Neural progenitor cell (in vitro differentiated cells): ENCODE results near the gene KIF3B. TPM values are rescaled to one million over a fixed set of nuclear protein-coding genes. Genes with fewer than 3 reads are reported as not detected.
"Not testable (repeated sequence)": the region's sequence is repeated elsewhere in the genome, so short reads cannot be mapped to it uniquely, and the experiment has no call there.

Source experiments
- DNase-seq: peaks from one replicate; pipeline ENCODE4 v3.0.0-alpha.2; 2016; ENCODE audit warnings: low spot score
- H2AFZ ChIP-seq: fragments of 200-600 bp; sonication (generic); replicated peaks from 2 replicates; pipeline ENCODE4 v1.6.1; 2016; ENCODE audit warnings: antibody characterized with exemption
- H3F3A ChIP-seq: fragments of 200-600 bp; sonication (generic); 2 replicates; pipeline ENCODE4 v1.6.1; 2016; ENCODE audit warnings: antibody characterized with exemption, low read depth
- H3K27ac ChIP-seq: fragments of 200-600 bp; sonication (generic); 2 replicates; pipeline ENCODE4 v1.5.1; 2016; ENCODE audit warnings: mild to moderate bottlenecking
- H3K27me3 ChIP-seq: fragments of 200-600 bp; sonication (generic); 2 replicates; pipeline ENCODE4 v1.6.1; 2016; ENCODE audit warnings: mild to moderate bottlenecking, moderate library complexity
- H3K36me3 ChIP-seq: fragments of 200-600 bp; sonication (generic); 2 replicates; pipeline ENCODE4 v1.5.1; 2016
- H3K4me1 ChIP-seq: fragments of 200-600 bp; sonication (generic); 2 replicates; pipeline ENCODE4 v1.6.1; 2016; ENCODE audit warnings: mixed run types
- H3K4me2 ChIP-seq: fragments of 200-600 bp; sonication (generic); 2 replicates; pipeline ENCODE4 v1.6.1; 2016
- H3K4me3 ChIP-seq: fragments of 200-600 bp; sonication (generic); 2 replicates; pipeline ENCODE4 v1.5.1; 2016
- H3K79me2 ChIP-seq: fragments of 200-600 bp; sonication (generic); 2 replicates; pipeline ENCODE4 v1.6.1; 2016; ENCODE audit warnings: low read depth
- H3K9ac ChIP-seq: fragments of 200-600 bp; sonication (generic); 2 replicates; pipeline ENCODE4 v1.6.1; 2016
- H3K9me3 ChIP-seq: fragments of 200-600 bp; sonication (generic); 2 replicates; pipeline ENCODE4 v1.5.1; 2016; ENCODE audit warnings: low read depth
- H4K20me1 ChIP-seq: fragments of 200-600 bp; sonication (generic); 2 replicates; pipeline ENCODE4 v1.6.1; 2016; ENCODE audit warnings: low read depth
- H3K27ac Mint-ChIP-seq: 3 replicates; pipeline ENCODE4 v1.8.0; 2021; ENCODE audit warnings: mixed read lengths
- H3K27me3 Mint-ChIP-seq: 2 replicates; pipeline ENCODE4 v1.8.0; 2022; ENCODE audit warnings: low read depth, mild to moderate bottlenecking, inconsistent platforms, moderate library complexity, mixed read lengths; ENCODE audit not compliant: insufficient read depth
- H3K36me3 Mint-ChIP-seq: 3 replicates; pipeline ENCODE4 v1.8.0; 2021; ENCODE audit warnings: mixed read lengths
- H3K4me1 Mint-ChIP-seq: 3 replicates; pipeline ENCODE4 v1.8.0; 2021; ENCODE audit warnings: mixed read lengths
- H3K4me3 Mint-ChIP-seq: 3 replicates; pipeline ENCODE4 v1.8.0; 2021; ENCODE audit warnings: mild to moderate bottlenecking, moderate library complexity, mixed read lengths
- H3K9me3 Mint-ChIP-seq: 3 replicates; pipeline ENCODE4 v1.8.0; 2020; ENCODE audit warnings: mixed read lengths
- EZH2 ChIP-seq: fragments of 200-600 bp; sonication (generic); IDR thresholded peaks from 2 replicates; pipeline ENCODE4 v1.6.1; 2017; ENCODE audit warnings: antibody characterized with exemption, mild to moderate bottlenecking, moderate library complexity
- EZH2phosphoT487 ChIP-seq: fragments of 200-600 bp; sonication (generic); IDR thresholded peaks from 2 replicates; pipeline ENCODE4 v1.6.1; 2017; ENCODE audit warnings: antibody characterized with exemption
- total RNA-seq: library from RNA; depleted of rRNA; stranded (reverse); fragments of >200 nt; gene quantifications from 2 replicates; pipeline ENCODE4 v1.2.3, GENCODE V29; 2015; ENCODE audit warnings: low replicate concordance
- TF ChIP-seq, protein P1 (sequence below): fragments of 200-600 bp; sonication (generic); IDR thresholded peaks from 2 replicates; pipeline ENCODE4 v1.5.1; 2017; ENCODE audit warnings: antibody characterized with exemption, mild to moderate bottlenecking

KIF3B gene
- total RNA-seq, 1 donor from 2014 or later: 16.8 TPM

DNA sequence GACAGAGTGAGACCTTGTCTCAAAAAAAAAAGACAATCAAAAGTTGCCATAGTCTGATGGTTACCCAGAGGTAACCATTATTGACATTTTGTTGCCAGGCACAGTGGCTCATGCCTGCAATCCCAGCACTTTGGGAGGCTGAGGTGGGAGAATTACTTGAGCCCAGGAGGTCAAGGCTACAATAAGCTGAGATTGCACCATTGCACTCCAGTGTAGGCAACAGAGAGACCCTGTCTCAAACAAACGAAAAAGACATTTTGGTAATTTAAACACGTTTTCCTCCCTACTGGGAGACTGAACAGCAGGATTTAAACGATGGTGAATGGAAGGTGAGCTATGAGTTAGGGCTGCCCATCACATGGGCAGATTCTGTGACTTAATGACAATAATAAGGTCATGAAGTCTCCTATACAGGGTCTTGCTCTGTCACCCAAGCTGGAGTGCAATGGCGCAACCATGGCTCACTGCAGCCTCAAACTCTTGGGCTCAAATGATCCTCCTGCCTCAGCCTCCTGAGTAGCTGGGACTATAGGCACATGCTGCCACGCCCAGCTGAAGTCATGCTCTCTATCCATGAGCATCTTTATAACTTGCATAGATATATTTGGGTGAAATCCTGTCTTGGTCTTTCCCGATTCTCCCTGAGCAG lies 76.5 kb downstream of the KIF3B start:
- H2AFZ ChIP-seq: no peak overlapping the region
- peaks cover 1% of the 10 kb centered on the region for H4K20me1 ChIP-seq
- no peak overlapping the region for H3K4me2 ChIP-seq
- H3K4me3 ChIP-seq: no peak overlapping the region
- peaks cover 5% of the 10 kb centered on the region for H3K27me3 ChIP-seq
- no peaks in the 10 kb centered on the region for H3K9me3 ChIP-seq
- peaks cover 4% of the 10 kb centered on the region for H3K79me2 ChIP-seq
- no peaks in the 10 kb centered on the region for H3K4me1 ChIP-seq
- no peaks in the 10 kb centered on the region for H3K27me3 Mint-ChIP-seq
- H3K27ac Mint-ChIP-seq: no peak overlapping the region
- H3K36me3 ChIP-seq: no peaks in the 10 kb centered on the region
- peaks cover 4% of the 10 kb centered on the region for H3F3A ChIP-seq
- no peak overlapping the region for H3K9ac ChIP-seq
- peaks cover 10% of the 10 kb centered on the region for H3K4me1 Mint-ChIP-seq
- TF ChIP-seq, protein P1, sequence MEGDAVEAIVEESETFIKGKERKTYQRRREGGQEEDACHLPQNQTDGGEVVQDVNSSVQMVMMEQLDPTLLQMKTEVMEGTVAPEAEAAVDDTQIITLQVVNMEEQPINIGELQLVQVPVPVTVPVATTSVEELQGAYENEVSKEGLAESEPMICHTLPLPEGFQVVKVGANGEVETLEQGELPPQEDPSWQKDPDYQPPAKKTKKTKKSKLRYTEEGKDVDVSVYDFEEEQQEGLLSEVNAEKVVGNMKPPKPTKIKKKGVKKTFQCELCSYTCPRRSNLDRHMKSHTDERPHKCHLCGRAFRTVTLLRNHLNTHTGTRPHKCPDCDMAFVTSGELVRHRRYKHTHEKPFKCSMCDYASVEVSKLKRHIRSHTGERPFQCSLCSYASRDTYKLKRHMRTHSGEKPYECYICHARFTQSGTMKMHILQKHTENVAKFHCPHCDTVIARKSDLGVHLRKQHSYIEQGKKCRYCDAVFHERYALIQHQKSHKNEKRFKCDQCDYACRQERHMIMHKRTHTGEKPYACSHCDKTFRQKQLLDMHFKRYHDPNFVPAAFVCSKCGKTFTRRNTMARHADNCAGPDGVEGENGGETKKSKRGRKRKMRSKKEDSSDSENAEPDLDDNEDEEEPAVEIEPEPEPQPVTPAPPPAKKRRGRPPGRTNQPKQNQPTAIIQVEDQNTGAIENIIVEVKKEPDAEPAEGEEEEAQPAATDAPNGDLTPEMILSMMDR: no peak
- TF ChIP-seq EZH2phosphoT487 (no peak), EZH2 (no peak)
- H3K27ac ChIP-seq: no peak overlapping the region
- H3K4me3 Mint-ChIP-seq: peak overlapping the region; percentile 28
- H3K9me3 Mint-ChIP-seq: no peaks in the 10 kb centered on the region
- no peaks in the 10 kb centered on the region for H3K36me3 Mint-ChIP-seq
- no peak for DNase-seq

DNA sequence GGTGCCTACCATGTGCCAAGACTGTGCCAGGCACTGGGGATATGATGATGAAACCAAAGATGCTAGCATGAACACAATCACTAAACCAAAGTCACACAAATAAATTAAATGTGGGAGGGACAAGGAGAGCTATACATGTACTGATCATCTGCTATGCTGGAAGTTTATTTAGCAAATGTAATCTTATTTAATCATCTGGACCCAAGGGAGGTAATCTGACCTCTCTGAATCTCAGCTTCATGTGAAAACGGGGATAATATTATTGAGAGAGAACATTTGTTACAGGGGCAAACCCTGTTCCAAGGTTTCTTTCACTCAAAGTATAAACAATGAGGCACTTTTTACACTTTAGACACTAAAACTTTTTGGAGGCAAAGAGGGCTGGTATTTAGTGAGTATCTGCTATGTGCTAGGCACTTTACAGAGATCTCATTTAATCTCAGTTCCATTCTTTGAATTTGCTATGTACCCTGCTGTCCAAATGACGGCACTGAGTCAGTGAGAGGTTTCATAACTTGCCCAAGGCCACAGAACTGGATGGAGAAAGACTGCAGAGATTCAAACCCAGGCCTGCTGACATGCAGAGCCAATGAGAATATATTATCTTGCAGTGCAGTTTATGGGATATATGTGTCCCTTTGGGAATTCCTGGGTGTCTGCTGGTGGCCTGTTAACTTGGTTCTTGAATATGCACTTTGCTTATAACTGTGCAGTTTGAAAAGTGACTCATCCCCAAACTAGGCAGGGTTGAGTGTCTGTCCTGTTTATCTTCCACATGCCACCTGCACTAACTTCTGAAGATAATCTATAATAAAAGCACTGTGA lies 77.4 kb downstream of the KIF3B start:
- Histone ChIP-seq H3K79me2 (peaks cover 12% of the 10 kb centered on the region), H2AFZ (no peak overlapping the region), H3K9ac (no peak overlapping the region), H3K27ac (no peak overlapping the region), H3K9me3 (no peaks in the 10 kb centered on the region), H3K4me3 (no peak overlapping the region), H3K4me1 (peaks cover 2% of the 10 kb centered on the region), H3K36me3 (no peaks in the 10 kb centered on the region), H3F3A (peaks cover 12% of the 10 kb centered on the region), H3K4me2 (no peak overlapping the region), H4K20me1 (peaks cover 9% of the 10 kb centered on the region), H3K27me3 (peaks cover 5% of the 10 kb centered on the region)
- Mint-ChIP-seq H3K4me3 (peak overlapping the region; percentile 28), H3K4me1 (peaks cover 15% of the 10 kb centered on the region), H3K9me3 (no peaks in the 10 kb centered on the region), H3K27ac (no peak overlapping the region), H3K36me3 (peaks cover 3% of the 10 kb centered on the region), H3K27me3 (peaks cover 3% of the 10 kb centered on the region)
- TF ChIP-seq EZH2: no peak
- TF ChIP-seq, protein P1: no peak
- TF ChIP-seq EZH2phosphoT487: no peak
- DNase-seq: no peak

DNA sequence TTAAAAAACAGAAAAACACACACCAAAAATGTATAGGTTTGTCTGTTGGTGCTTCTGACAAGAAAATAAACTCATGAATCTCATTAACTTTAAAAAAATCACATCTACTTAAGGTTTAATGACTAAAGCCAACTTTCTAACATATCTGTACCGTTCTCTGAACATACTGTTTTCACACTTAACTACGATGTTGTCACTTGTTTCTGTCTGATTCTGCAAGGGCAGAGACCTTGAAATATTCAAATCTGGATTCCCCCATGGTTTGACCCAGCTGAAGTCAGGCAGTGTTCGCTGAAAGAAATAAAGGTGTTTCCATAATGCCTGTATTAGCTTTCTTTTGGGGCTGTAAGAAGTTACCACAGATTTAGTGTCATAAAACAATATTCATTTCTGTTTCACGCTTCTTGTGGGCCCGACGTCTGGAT lies 78.0 kb downstream of the KIF3B start:
- peaks cover 12% of the 10 kb centered on the region for H3F3A ChIP-seq
- no peak overlapping the region for H3K9ac ChIP-seq
- Mint-ChIP-seq H3K9me3 (no peaks in the 10 kb centered on the region), H3K4me1 (peaks cover 22% of the 10 kb centered on the region), H3K27ac (no peak overlapping the region), H3K4me3 (no peak overlapping the region), H3K27me3 (peaks cover 4% of the 10 kb centered on the region), H3K36me3 (peaks cover 7% of the 10 kb centered on the region)
- peaks cover 16% of the 10 kb centered on the region for H4K20me1 ChIP-seq
- no peak overlapping the region for H3K4me3 ChIP-seq
- no peaks in the 10 kb centered on the region for H3K36me3 ChIP-seq
- peaks cover 6% of the 10 kb centered on the region for H3K4me1 ChIP-seq
- H3K79me2 ChIP-seq: peaks cover 18% of the 10 kb centered on the region
- H3K9me3 ChIP-seq: no peaks in the 10 kb centered on the region
- H2AFZ ChIP-seq: no peak overlapping the region
- H3K27me3 ChIP-seq: peaks cover 5% of the 10 kb centered on the region
- H3K4me2 ChIP-seq: no peak overlapping the region
- TF ChIP-seq, protein P1: no peak
- TF ChIP-seq EZH2phosphoT487: no peak
- TF ChIP-seq EZH2: no peak
- no peak overlapping the region for H3K27ac ChIP-seq
- DNase-seq: no peak

DNA sequence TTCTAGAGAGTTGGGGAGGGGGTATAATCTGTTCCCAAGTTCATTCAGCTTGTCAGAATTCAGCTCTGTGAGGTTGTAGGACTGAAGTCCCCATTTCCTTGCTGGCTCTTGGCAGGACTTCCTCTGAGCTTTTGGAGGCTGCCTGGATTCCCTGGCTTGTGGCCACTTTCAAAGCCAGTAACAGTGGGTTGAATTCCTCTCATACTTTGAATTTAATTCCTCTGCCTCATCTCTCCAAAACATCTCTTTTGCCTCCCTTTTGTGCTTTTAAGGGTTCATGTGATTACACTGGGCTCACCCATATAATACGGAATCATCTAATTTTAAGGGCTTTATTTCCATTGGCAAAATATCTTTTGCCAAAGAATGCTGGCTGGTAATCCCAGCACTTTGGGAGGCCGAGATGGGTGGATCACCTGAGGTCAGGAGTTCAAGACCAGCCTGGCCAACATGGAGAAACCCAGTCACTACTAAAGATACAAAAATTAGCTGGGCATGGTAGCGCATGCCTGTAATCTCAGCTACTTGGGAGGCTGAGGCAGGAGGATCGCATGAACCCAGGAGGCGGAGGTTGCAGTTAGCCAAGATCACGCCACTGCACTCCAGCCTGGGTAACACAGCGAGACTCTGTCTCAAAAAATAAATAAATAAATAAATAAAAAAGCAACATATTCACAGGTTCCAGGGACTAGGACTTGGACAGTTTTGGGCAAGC lies 78.6 kb downstream of the KIF3B start:
- not testable (repeated sequence) for H3K4me3 Mint-ChIP-seq, H3K27ac ChIP-seq, H3K4me2 ChIP-seq, H3K27me3 ChIP-seq, DNase-seq, H3K27me3 Mint-ChIP-seq, H3K9me3 ChIP-seq, H3K36me3 Mint-ChIP-seq, H3K4me1 ChIP-seq, H3K4me3 ChIP-seq, H3K9me3 Mint-ChIP-seq, H3K36me3 ChIP-seq, H3K27ac Mint-ChIP-seq, H2AFZ ChIP-seq, H3K9ac ChIP-seq
- H3K4me1 Mint-ChIP-seq: peaks cover 24% of the 10 kb centered on the region
- H4K20me1 ChIP-seq: peaks cover 22% of the 10 kb centered on the region
- H3F3A ChIP-seq: peaks cover 12% of the 10 kb centered on the region
- H3K79me2 ChIP-seq: peaks cover 25% of the 10 kb centered on the region
